IgD-negative memory B cell (primary cell): ENCODE data around the gene CDC73. TPM values are rescaled to one million over a fixed set of nuclear protein-coding genes. Genes with fewer than 3 reads are reported as not detected.
A peak's percentile ranks its signal among the peaks of the same experiment; 100 is the strongest.

ENCODE experiments used
- H3K27ac Mint-ChIP-seq, 3 donors: one replicate each; pipeline ENCODE4 v1.8.0; 2020 to 2022; ENCODE audit warnings: mild to moderate bottlenecking in 3 of 3, mixed read lengths in 3 of 3, moderate library complexity in 1 of 3
- H3K27me3 Mint-ChIP-seq: one replicate; pipeline ENCODE4 v1.8.0; 2021; ENCODE audit warnings: mixed read lengths
- H3K36me3 Mint-ChIP-seq: one replicate; pipeline ENCODE4 v1.8.0; 2020; ENCODE audit warnings: mild to moderate bottlenecking, mixed read lengths
- H3K4me1 Mint-ChIP-seq, 3 donors: one replicate each; pipeline ENCODE4 v1.8.0; 2020 to 2022; ENCODE audit warnings: mixed read lengths in 3 of 3, mild to moderate bottlenecking in 1 of 3
- H3K4me3 Mint-ChIP-seq, 4 donors: one replicate each; pipeline ENCODE4 v1.8.0; 2020 to 2022; ENCODE audit warnings: mild to moderate bottlenecking in 4 of 4, mixed read lengths in 4 of 4, moderate library complexity in 3 of 4
- H3K9me3 Mint-ChIP-seq, 3 donors: one replicate each; pipeline ENCODE4 v1.8.0; 2020 to 2021; ENCODE audit warnings: mixed read lengths in 3 of 3, mild to moderate bottlenecking in 1 of 3
- polyA plus RNA-seq: library from polyadenylated mRNA; unstranded; fragments of 300-500 nt; fragmentation: Illumina TruSeq; gene quantifications from one replicate; pipeline ENCODE4 v1.2.3, GENCODE V29; 2021

CDC73 gene
- polyA plus RNA-seq, 1 donor from 2014 or later, result 37.7 TPM

DNA sequence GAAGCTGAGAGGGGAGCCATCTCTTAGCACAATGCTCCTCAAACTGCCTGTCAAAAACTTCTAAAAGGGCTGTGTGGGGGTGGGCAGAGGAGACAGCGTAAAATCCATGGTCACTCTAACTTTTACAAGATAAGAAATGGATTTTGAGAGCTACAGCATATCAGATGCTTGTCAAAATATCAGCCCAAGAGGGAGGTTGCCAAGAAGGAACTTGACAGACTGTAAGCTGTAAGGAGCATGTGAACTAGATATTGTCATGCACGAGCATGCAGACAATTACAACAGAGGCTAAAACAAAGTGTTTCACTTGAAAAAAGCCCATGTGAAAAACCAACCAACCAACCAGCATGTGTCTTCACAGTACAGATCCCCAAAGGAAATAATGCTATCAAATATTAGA lies 171.9 kb downstream of the CDC73 start:
- no peaks in the 10 kb centered on the region for H3K36me3 Mint-ChIP-seq
- no peaks in the 10 kb centered on the region for H3K4me1 Mint-ChIP-seq
- H3K27me3 Mint-ChIP-seq, result peaks cover 6% of the 10 kb centered on the region
- no peak overlapping the region for H3K27ac Mint-ChIP-seq
- H3K4me3 Mint-ChIP-seq, result no peak overlapping the region
- H3K9me3 Mint-ChIP-seq, result peaks cover 6 to 18% (median 6%) of the 10 kb centered on the region in 3 donors

DNA sequence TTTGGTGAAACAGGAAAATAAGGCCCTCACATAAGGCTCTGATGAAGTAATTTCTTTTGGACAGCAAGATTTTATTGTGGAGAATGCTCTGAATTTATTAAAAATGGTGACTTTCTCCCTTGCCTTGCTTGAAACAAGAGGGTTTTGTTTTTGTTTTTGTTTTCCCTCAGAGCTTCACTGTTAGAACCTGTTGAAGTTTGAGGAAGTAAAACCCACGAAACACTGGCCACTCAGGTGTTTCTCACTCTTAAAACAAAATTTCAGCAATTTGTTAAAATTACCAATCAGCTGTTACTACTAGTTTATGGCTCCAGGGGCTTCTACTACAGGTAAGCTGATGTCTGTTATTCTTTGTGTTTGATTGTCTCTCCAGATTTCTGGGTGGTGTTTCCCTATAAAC lies 177.2 kb downstream of the CDC73 start:
- Mint-ChIP-seq H3K27ac (no peak overlapping the region), H3K9me3 (peaks cover 4 to 18% (median 6%) of the 10 kb centered on the region in 3 donors), H3K4me1 (peaks cover 5 to 11% (median 9%) of the 10 kb centered on the region in 3 donors), H3K36me3 (no peaks in the 10 kb centered on the region), H3K4me3 (peak overlapping the region in 1 of 4 donors; percentile 67), H3K27me3 (peaks cover 2% of the 10 kb centered on the region)

DNA sequence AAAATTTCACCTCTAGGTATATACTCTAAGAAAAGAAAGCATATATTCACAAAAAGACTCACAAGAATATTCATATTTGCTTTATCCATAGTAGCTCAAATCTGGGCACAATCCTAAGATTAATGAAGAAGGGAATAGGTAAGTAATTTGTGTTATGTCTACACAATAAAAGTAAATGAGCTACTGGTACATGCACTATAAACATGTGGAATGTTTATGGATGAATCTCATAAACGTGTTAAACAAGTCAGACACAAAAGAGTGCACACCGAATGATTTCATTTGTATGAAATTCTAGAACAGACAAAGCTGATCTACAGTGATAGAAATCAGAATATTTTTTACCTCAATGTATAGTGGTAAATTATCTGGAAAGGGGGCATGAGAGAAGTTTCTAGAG lies 179.9 kb downstream of the CDC73 start:
- no peak overlapping the region for H3K4me3 Mint-ChIP-seq
- H3K27me3 Mint-ChIP-seq, result no peaks in the 10 kb centered on the region
- H3K9me3 Mint-ChIP-seq, result peaks cover 0 to 10% (median 0%) of the 10 kb centered on the region in 3 donors
- H3K27ac Mint-ChIP-seq, result no peak overlapping the region
- peaks cover 5 to 11% (median 9%) of the 10 kb centered on the region in 3 donors for H3K4me1 Mint-ChIP-seq
- no peaks in the 10 kb centered on the region for H3K36me3 Mint-ChIP-seq

DNA sequence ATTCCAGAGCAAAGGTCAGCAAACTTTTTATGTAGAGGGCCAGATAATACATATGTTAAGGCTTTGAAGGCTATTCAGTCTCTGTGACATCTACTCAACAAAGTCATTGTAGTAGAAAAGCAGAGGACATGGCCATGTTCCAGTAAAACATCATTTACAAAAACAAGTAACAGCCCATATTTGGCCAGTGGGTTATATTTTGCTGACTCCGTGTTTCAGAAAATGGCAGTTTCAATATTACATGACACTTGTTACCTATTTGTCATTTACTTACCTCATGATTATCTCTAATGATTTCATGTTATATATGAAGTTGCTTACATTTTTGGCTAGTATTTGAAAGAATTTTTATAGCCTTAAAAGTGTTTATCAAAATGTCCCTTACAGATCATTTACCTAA lies 182.0 kb downstream of the CDC73 start:
- H3K9me3 Mint-ChIP-seq, result no peaks in the 10 kb centered on the region
- H3K27ac Mint-ChIP-seq, result no peak overlapping the region
- H3K36me3 Mint-ChIP-seq, result no peaks in the 10 kb centered on the region
- peaks cover 5 to 11% (median 9%) of the 10 kb centered on the region in 3 donors for H3K4me1 Mint-ChIP-seq
- no peak overlapping the region for H3K4me3 Mint-ChIP-seq
- H3K27me3 Mint-ChIP-seq, result no peaks in the 10 kb centered on the region

Other genes starting within 250 kb of the CDC73 start
- gene UCHL5, start 62.7 kb upstream of the CDC73 start, polyA plus RNA-seq, result 35.6 TPM
- gene RO60, start 62.4 kb upstream of the CDC73 start, polyA plus RNA-seq, result 76.0 TPM
- gene GLRX2, start 16.6 kb upstream of the CDC73 start, polyA plus RNA-seq, result 17.2 TPM
- 0.14 TPM for gene B3GALT2, start 64.6 kb downstream of the CDC73 start, polyA plus RNA-seq